ENCODE measurements around the gene CAV1.

- TF ChIP-seq CTCF (conservative IDR thresholded peaks at IDR 0.05; ENCODE audit: low read depth, low read length), result no peak
- TF ChIP-seq USF2 (IDR thresholded peaks at IDR 0.05; ENCODE audit: low read depth, low read length), result no peak
- no peak for TF ChIP-seq POLR2A (IDR thresholded peaks at IDR 0.05; ENCODE audit: low read depth, low read length)
- TF ChIP-seq RFX5 (IDR thresholded peaks at IDR 0.05; ENCODE audit: low read depth, low read length), result no peak
- TF ChIP-seq BHLHE40 (IDR thresholded peaks at IDR 0.05; ENCODE audit: low read depth, low read length), result no peak
- 0 out of 2 replicates have a peak, but pooled peaks have one; percentile 38 for TF ChIP-seq CEBPB (IDR thresholded peaks at IDR 0.05; ENCODE audit: low read depth, low read length)
- TF ChIP-seq RCOR1 (IDR thresholded peaks at IDR 0.05; ENCODE audit: insufficient replicate concordance, low read length), result no peak
- TF ChIP-seq RAD21 (IDR thresholded peaks at IDR 0.05; ENCODE audit: low read length), result no peak
- TF ChIP-seq SMC3 (IDR thresholded peaks at IDR 0.05; ENCODE audit: low read depth, low read length), result 0 out of 2 replicates have a peak, but pooled peaks have one; percentile 9
- no peak for TF ChIP-seq CHD1 (IDR thresholded peaks at IDR 0.05; ENCODE audit: low read depth, low read length)
Measured at GRCh38 chr7:116501425-116502167, 23.2 kb upstream of the CAV1 start.
